Activated naive CD4-positive, alpha-beta T cell treated with Interleukin-2 at 50 U/mL for 16 hours (primary cell): Measurements from ENCODE around the gene ZNF282.

Experiments used
- DNase-seq: peaks from one replicate; pipeline ENCODE4 v3.0.0-alpha.2; 2020

ZNF282 gene

DNA sequence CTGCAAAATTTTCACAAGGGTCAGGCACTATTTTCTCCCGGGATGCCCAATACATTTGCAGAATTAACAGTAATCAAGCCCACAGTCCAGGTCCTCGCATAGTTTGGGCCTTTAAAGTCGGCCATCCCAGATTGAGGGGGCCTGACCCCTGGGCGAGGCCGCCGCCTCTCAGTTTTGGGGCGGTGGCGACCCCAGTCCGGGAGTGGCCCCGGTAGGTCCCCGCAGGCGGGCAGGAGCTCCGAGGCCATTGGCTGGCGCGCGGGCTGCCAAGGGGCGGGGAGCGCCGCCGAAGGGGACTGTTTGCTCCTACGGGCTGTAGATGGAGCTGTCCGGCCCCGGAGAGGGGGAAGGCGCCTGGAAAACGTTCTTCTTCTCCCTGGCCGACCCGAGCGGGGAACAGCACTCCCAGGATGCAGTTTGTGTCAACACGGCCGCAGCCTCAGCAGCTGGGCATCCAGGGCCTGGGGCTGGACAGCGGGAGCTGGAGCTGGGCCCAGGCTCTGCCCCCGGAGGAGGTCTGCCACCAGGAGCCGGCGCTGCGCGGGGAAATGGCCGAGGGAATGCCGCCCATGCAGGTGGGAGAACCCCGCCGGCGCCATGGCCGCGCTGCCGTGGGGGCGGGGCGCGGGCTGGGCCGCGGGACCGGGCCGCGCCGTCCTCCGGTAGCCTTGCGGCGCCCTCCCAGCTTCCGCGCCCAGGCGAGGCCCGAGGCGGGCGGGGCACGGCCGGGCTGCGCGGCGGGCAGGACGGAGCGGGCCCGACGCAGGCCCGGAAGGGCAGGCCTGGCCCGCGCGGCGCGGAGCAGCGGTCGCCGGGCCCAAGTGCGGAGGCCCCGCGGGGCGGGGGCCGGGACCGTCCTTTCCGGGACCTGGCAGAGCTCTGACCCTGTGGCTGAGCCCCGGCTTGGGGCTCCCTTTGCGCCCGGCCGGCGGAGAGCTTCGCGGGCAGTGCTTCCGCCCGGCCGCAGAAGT is at the start of gene ZNF282:
ZNF282 (plus strand) TSS at position 367 of the 971 bp plus-strand sequence; CDS start at position 411, 44 bp downstream.
- peak; percentile 79 for DNase-seq

DNA sequence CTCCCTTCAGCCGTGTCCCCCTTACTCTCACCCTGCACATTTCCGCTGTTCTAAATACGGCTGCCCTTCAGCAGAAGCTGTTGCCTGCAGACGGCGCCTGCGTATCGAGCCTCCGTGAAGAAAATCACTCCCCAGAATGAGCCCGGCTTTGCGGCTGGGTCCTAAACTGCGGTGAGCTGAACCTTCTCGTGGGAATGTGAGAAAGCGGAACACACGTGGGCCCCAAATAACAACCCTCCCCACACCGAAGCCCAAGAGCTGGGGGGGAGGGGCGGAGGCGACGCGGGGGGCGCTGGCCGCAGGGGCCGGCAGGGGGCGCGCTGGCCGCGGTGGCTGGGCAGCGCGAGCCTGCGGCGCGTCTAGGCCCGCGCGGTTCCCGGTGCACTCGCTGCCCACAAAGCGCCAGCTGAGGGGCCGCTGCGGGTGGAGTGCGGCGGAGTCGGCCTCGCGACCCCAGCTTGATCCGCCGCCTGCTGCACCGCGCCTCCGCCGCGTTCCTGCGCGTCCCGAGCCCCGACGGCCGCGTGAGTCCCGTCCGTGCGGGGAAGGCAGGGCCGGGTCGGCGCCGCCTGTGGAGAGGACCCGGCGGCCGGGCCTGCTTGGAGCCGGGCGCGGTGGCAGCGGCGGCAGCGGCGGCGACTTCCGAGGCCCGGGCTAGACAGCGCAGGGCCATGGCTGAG is 48.1 kb upstream of the ZNF282 start, which contains the start of gene ZNF398:
ZNF398 (plus strand) TSS at position 382 of the 680 bp plus-strand sequence; CDS start at position 672, 290 bp downstream.
- peak; percentile 81 for DNase-seq

DNA sequence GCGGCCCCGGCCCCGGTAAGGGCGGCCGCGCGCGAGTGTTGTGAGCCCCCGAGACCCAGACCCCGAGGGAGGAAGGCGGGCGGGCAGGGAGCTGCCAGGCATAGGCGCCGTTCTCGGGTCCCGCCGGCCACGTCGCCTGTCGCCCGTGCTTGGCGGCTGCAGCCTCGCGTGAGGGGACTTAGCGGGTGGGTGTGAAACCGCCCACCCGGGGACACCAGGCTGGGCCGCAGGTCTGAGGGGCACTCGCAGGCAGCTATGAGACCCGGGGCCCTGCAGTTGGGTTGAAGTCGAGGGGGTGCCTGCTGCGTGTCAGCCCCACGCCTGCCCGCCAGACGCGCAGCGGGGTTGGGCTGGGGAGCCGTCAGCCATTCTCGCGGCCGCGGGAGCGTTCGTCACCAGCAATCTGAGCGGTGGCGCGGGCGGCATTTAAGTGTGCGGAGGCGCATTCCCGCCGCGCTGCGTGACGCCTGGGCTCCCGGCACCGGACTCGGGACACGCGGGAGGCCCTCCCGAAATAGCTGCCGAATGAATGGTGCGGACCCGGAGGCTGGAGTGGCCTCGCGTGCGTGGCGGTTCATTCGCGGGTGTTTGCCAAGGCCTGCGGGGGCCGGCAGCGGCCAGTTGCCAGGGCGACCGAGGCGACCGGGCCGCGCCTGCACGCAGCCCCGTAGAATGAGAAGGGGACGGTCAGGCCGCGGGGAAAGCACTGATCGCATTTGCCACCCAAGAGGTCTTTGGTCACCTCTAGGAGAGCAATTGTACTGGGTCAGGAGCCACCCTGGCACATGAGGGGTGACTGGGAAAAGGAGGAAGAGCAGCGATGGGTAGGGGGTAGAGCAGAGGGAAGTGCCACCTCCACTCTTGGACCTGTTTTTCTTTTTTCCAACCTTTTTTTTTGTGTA is 47.3 kb upstream of the ZNF282 start:
- peak; percentile 75 for DNase-seq

DNA sequence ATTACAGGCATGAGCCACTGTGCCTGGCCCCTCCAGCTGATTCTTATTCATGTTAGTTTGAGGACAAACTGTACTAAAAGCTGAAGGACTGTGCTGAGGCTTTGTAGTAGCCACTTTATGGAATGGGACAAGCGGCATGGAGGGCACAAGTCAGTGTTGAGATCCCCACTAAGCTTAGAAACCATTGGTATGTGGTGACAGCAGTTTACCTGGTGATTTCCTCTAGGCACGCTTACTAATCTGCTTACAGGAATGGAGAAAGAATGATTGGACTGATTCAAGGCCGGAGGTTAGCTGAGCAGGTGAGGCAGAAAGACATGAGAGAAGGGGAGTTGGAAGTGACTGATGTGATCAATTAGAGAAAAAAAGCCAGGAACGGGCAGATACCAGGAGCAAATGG is 44.4 kb upstream of the ZNF282 start:
- no peak for DNase-seq

DNA sequence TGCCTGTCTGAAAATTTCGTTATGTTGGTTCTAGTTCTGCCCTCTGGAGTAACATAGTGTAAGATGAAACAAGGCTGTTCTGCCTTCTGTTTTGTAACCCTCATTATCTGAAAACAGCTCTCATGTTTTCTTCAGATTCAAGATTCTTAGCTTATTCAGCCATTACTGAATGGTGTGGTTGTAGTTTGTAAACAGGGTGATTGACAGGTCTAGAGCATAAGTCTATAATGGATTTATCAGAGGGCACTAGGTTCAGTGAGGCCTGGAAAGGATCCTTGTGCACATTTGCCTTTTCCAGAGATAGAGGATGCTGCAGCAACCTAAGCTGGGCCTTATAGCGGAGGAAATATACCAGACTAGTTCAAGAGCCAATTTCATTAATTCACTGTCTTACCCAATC is 42.0 kb upstream of the ZNF282 start:
- DNase-seq, result no peak

GRCh38 chr7:149154056-149154455 is 41.3 kb upstream of the ZNF282 start:
- no peak for DNase-seq

DNA sequence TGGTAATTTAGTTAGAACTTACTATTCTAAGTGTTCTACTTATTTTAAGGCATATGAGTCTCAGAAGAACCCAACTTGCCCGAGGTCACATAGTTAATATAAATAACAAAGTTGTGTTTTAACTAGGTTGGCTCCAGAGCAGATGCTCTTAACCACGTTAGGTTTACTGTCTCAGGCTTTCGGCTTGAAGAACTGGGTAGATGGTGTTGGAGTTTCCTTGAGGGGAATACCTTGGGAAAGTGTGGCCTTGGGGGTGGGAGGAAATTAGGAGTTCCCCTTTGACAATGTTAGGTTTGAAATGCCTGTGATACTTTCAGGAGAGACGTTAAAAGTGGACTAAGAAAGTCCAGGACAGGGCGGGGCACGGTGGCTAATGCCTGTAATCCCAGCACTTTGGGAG is 38.4 kb upstream of the ZNF282 start:
- DNase-seq, result no peak

DNA sequence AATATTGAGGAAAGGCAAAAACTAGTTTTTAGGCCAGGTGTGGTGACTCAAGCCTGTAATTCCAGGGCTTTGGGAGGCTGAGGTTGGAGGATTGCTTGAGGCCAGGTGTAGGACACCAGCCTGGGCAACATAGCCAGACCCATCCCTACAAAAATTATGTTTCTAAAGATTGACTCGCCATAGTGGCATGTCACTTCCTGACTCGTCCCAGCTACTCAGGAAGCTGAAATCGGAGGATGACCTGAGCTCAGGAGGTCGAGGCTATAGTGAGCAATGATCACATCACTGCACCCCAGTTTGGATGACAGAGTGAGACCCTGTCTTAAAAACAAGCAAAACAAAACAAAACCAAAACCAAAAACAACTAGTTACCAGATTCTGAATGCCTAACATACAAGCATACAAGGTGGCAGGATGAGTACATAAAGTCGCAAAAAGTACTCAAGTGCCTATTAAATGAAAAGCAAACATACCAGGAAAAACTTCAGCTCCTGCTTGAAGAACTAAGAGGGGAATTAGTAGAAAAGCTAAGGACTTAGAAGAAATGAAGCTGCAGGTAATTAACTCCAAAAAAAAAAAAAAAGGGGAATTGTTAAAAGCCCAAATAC is 34.0 kb upstream of the ZNF282 start:
- DNase-seq, result no peak

- no peak for DNase-seq
Measured at GRCh38 chr7:149166142-149166541, 29.2 kb upstream of the ZNF282 start.

DNA sequence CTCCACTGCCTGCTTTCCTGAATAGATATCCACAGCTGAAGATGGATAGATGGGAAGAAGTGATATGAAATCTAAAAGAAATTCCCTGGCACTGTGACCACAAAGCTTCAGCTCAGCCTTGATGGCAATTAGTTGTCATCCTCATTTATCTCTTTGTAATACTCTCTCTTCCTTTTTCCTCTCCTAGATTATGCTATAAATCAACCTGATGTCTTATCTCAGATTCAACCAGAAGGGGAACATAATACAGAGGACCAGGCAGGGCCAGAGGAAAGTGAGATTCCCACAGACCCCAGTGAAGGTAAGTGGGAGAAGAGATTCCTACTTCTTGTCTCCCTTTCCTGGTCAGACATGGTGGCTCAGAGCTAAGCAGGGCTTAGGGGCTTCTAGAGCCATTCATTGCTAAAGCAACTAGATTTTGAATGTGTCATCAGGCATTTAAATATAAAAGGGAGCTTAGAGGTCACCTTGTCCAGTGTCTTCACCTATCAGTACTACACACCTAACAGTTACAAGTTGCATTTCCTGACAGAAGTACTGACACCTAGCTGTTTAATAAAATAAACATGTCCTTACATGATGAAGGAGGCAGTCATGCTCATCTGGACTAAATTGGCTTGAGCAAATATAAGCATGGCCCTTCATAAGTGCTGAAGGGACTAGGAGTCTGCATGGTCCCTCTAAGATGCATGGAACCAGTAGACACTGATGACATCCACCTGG is 28.6 kb upstream of the ZNF282 start:
- no peak for DNase-seq

- no peak for DNase-seq
Measured at GRCh38 chr7:149171892-149172533, 23.3 kb upstream of the ZNF282 start.

- DNase-seq, result no peak
Measured at GRCh38 chr7:149172534-149172920, 22.8 kb upstream of the ZNF282 start.

GRCh38 chr7:149175150-149175549 is 20.2 kb upstream of the ZNF282 start:
- DNase-seq, result no peak

DNA sequence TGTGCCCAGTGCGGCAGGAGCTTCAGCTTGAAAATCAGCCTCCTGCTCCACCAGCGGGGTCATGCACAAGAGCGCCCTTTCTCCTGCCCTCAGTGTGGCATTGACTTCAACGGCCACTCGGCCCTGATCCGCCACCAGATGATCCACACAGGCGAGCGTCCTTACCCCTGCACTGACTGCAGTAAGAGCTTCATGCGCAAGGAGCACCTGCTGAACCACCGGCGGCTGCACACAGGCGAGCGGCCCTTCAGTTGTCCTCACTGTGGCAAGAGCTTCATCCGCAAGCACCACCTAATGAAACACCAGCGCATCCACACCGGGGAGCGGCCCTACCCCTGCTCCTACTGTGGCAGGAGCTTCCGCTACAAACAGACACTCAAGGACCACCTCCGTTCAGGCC is 16.1 kb upstream of the ZNF282 start:
- no peak for DNase-seq

DNA sequence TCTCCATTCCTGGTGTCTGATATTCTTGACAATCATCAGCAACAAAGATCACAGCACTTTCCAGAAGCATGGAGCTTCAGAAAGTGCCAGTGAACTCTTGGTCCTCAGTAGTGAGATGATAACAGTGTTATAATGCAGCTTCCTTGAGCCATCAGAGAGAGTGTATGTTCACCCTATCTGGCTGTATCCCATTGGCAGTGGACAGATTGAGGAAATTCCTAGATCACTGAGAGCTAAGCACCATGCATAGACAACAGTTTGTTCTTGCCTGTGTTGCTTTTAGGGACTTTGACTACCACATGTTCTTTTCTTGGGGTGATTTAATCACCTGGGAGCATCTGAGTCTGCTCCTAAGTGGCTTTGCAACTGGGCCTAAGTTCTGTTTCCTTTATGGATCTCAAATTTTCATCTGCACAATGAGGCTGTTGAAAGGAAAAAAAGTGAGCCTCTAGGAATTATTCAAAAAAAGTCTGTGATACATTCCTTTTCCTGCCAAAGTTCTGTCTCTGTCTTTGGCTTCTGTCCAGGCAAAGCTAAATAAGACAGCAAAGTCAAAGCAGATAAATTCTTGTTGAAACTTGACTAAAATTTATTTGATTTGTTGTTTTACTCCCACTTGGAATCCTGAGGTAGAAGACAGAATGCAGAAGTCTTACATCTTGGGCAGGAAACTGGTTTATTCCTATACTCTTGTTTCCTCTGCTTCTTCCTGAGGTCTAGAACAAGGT is 14.5 kb upstream of the ZNF282 start:
- no peak for DNase-seq

GRCh38 chr7:149181450-149181790 is 13.9 kb upstream of the ZNF282 start:
- no peak for DNase-seq

DNA sequence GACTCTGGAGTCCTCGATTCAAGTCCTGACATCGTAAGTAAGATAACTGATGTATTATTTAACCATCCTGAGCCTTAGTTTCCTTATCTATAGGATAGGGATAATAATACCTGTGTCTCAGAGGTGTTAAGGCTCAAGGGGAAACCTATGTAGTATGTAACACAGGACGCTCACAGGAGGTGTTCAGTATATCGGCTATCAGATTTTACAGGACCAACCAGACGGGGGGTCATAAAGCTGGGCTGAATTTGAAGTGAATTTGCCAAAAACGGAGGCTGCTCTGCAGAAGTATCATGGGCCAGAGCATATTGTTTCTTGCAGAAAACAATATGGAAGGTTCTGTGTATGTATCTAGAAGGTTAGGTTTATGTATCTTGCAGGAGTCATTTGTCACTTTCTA is 11.1 kb upstream of the ZNF282 start:
- no peak for DNase-seq

- DNase-seq, result no peak
Measured at GRCh38 chr7:149188213-149188612, 7.1 kb upstream of the ZNF282 start.

- DNase-seq, result no peak
Measured at GRCh38 chr7:149188637-149189259, 6.6 kb upstream of the ZNF282 start.

DNA sequence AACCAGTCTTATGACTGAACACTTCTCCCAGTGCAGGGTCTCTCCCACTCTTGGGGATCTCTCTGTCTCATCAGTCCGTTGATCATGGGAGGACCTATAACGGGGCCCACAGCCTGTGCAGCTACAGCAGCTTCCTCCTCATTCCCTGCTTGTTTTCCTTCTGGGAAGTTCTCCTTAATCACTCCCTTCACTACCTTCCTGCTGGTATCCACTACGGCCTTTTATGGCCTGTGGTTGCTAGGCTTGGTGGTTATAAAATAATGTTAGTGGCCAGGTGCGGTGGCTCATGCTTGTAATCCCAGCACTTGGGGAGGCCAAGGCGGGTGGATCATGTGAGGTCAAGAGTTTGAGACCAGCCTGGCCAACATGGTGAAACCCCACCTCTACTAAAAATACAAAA is 3.5 kb upstream of the ZNF282 start:
- DNase-seq, result no peak
